HEK293 (cell line): ENCODE data around the gene SEMA4F.

Experiments used
- REST ChIP-seq: fragments of 450-650 bp; formaldehyde crosslinking; IDR thresholded peaks from 2 replicates; pipeline ENCODE4 v1.5.1; 2016; ENCODE audit warnings: missing biosample characterization, missing genetic modification characterization
- YY1 ChIP-seq: fragments of 450-650 bp; formaldehyde crosslinking; IDR thresholded peaks from 2 replicates; pipeline ENCODE4 v1.5.1; 2018; ENCODE audit warnings: missing biosample characterization, missing genetic modification characterization
- ZNF274 ChIP-seq, 2 experiments: fragments of 200-500 bp in 1 of 2; fragments of 450-650 bp in 1 of 2; sonication (Bioruptor generic) in 1 of 2; formaldehyde crosslinking in 1 of 2; IDR thresholded peaks; 2 replicates each; pipeline versions ENCODE4 v1.5.1 to v1.6.1; 2014 to 2016; ENCODE audit warnings: borderline replicate concordance in 1 of 2, inconsistent platforms in 1 of 2, low read length in 1 of 2, missing biosample characterization in 1 of 2, missing genetic modification characterization in 1 of 2
- ZNF677 ChIP-seq: fragments of 450-650 bp; IDR thresholded peaks from 2 replicates; pipeline ENCODE4 v1.5.0; 2018; ENCODE audit warnings: missing biosample characterization, mild to moderate bottlenecking, missing genetic modification characterization, moderate library complexity
- TF ChIP-seq, protein P1 (sequence below): fragments of 450-650 bp; formaldehyde crosslinking; IDR thresholded peaks from 2 replicates; pipeline ENCODE4 v1.5.1; 2016; ENCODE audit warnings: missing biosample characterization, missing genetic modification characterization

DNA sequence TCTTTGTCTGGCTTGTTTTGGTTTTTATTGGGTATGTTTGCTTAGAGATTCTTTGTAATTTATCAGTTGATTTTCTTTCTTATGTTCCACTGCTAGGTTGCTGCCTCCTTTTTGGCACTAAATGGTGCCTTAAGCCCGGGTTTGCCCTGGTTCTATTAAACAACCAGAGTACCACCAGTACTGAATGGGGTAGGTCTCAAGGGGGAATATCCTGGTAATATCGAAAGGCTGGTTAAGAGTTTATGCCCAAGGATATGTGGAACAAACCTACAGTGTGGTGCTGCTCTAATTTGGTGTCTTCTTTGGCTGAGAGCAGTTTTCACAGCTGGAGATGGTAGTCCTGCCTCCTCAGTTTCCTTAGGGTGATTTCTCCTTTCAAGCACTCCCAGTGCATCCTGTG, 76.5 kb downstream of the SEMA4F start:
- TF ChIP-seq, protein P1, sequence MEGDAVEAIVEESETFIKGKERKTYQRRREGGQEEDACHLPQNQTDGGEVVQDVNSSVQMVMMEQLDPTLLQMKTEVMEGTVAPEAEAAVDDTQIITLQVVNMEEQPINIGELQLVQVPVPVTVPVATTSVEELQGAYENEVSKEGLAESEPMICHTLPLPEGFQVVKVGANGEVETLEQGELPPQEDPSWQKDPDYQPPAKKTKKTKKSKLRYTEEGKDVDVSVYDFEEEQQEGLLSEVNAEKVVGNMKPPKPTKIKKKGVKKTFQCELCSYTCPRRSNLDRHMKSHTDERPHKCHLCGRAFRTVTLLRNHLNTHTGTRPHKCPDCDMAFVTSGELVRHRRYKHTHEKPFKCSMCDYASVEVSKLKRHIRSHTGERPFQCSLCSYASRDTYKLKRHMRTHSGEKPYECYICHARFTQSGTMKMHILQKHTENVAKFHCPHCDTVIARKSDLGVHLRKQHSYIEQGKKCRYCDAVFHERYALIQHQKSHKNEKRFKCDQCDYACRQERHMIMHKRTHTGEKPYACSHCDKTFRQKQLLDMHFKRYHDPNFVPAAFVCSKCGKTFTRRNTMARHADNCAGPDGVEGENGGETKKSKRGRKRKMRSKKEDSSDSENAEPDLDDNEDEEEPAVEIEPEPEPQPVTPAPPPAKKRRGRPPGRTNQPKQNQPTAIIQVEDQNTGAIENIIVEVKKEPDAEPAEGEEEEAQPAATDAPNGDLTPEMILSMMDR (tag by site-specific recombination), result no peak
- TF ChIP-seq REST, result no peak
- TF ChIP-seq ZNF274 (IDR thresholded peaks at IDR 0.05; ENCODE audit: low read length), result no peak
- no peak for TF ChIP-seq ZNF274 (tag by site-specific recombination; IDR thresholded peaks at IDR 0.05; ENCODE audit: borderline replicate concordance)
- no peak for TF ChIP-seq ZNF677 (tag by site-specific recombination)
- TF ChIP-seq YY1, result no peak
